HCT116 (cell line): ENCODE measurements around the gene KIF26B. TPM values are rescaled to one million over a fixed set of nuclear protein-coding genes. Genes with fewer than 3 reads are reported as not detected.

ENCODE experiments used
- ATAC-seq: fragments of 200-7000 bp; cut with Tn5 transposase; 2 replicates; pipeline ENCODE4 v1.9.1; 2020; ENCODE audit warnings: mild to moderate bottlenecking, moderate library complexity
- BruUV-seq: library from RNA; stranded (reverse); fragments of 400-500 nt; replicated peaks from 2 replicates; lab custom pipeline; 2021; lab: Mats Ljungman, UMichigan
- CTCF ChIA-PET: fragments of 300-600 bp; sonication (Branson Sonifier 250); formaldehyde crosslinking; loops from one replicate; lab custom pipeline; 2021; ENCODE audit warnings: antibody characterized with exemption; lab: Charles Lee
- POLR2A ChIA-PET: fragments of 300-600, 350-600 bp; sonication (Branson Sonifier 250); formaldehyde crosslinking; loops from one replicate; lab custom pipeline; 2021; ENCODE audit warnings: antibody characterized with exemption; lab: Charles Lee
- RAD21 ChIA-PET, 2 experiments: fragments of 300-600 bp; sonication (Branson Sonifier 250); formaldehyde crosslinking; loops; one replicate each; lab custom pipeline; 2023; ENCODE audit warnings: low total read pairs in 2 of 2; ENCODE audit not compliant: uncharacterized antibody in 2 of 2, unreplicated experiment in 2 of 2, low non-redundant PET in 1 of 2; lab: Charles Lee
- DNase-seq: peaks from one replicate; pipeline ENCODE4 v3.0.0-alpha.2; 2010; ENCODE audit warnings: low read depth, low spot score
- H2AFZ ChIP-seq: fragments of 200-600 bp; shearing (Covaris generic), sonication (generic); 2 replicates; pipeline ENCODE4 v1.6.1; 2017; ENCODE audit warnings: low read depth, mixed run types, mixed read lengths, antibody characterized with exemption, low read length; ENCODE audit not compliant: poor library complexity, severe bottlenecking
- H3K27ac ChIP-seq: 2 replicates; pipeline ENCODE4 v1.5.1; 2012; ENCODE audit warnings: low read depth, low read length
- H3K27me3 ChIP-seq: fragments of 200-600 bp; sonication (generic); 2 replicates; pipeline ENCODE4 v1.6.1; 2016; ENCODE audit warnings: mixed run types, low read length, mixed read lengths; ENCODE audit not compliant: insufficient read depth
- H3K36me3 ChIP-seq, 2 experiments: fragments of 200-500 bp in 1 of 2; fragments of 200-600 bp in 1 of 2; sonication (Bioruptor generic) in 1 of 2; sonication (generic) in 1 of 2; 2 replicates each; pipeline versions ENCODE4 v1.5.1 to v1.6.1; 2014 to 2016; ENCODE audit warnings: low read length in 2 of 2, inconsistent platforms in 1 of 2, mixed read lengths in 1 of 2, mixed run types in 1 of 2; ENCODE audit not compliant: insufficient read depth in 2 of 2, control insufficient read depth in 1 of 2
- H3K4me1 ChIP-seq, 2 experiments: fragments of 200-600 bp in 1 of 2; sonication (generic) in 1 of 2; 2 replicates each; pipeline versions ENCODE4 v1.5.1 to v1.6.1; 2012 to 2017; ENCODE audit warnings: low read length in 2 of 2, inconsistent platforms in 1 of 2, mild to moderate bottlenecking in 1 of 2, mixed read lengths in 1 of 2, mixed run types in 1 of 2, moderate library complexity in 1 of 2; ENCODE audit not compliant: insufficient read depth in 2 of 2, control insufficient read depth in 1 of 2
- H3K4me2 ChIP-seq: fragments of 200-600 bp; sonication (generic); 2 replicates; pipeline ENCODE4 v1.6.1; 2017; ENCODE audit warnings: mixed run types, low read length, mixed read lengths
- H3K4me3 ChIP-seq, 2 experiments: fragments of 200-600 bp in 1 of 2; sonication (generic) in 1 of 2; replicated peaks in 1 of 2; 2 replicates each; pipeline ENCODE4 v1.5.1; 2011 to 2016; ENCODE audit warnings: low read length in 2 of 2, control low read depth in 1 of 2, low read depth in 1 of 2, mild to moderate bottlenecking in 1 of 2, mixed read lengths in 1 of 2, mixed run types in 1 of 2
- H3K79me2 ChIP-seq: fragments of 200-600 bp; sonication (generic); 2 replicates; pipeline ENCODE4 v1.6.1; 2017; ENCODE audit warnings: mild to moderate bottlenecking, mixed run types, low read length, moderate library complexity, mixed read lengths; ENCODE audit not compliant: insufficient read depth
- H3K9ac ChIP-seq: fragments of 200-600 bp; sonication (generic); 2 replicates; pipeline ENCODE4 v1.6.1; 2016; ENCODE audit warnings: low read length, mixed read lengths
- H3K9me2 ChIP-seq: fragments of 200-600 bp; sonication (generic), shearing (Covaris generic); 2 replicates; pipeline ENCODE4 v1.6.1; 2017; ENCODE audit warnings: mixed run types, mild to moderate bottlenecking, moderate library complexity; ENCODE audit not compliant: insufficient read depth
- H3K9me3 ChIP-seq, 2 experiments: fragments of 200-500 bp in 1 of 2; fragments of 200-600 bp in 1 of 2; sonication (Bioruptor generic) in 1 of 2; sonication (generic) in 1 of 2; 2 replicates each; pipeline ENCODE4 v1.6.1; 2014 to 2017; ENCODE audit warnings: low read length in 2 of 2, mixed read lengths in 2 of 2, inconsistent platforms in 1 of 2, low read depth in 1 of 2, mild to moderate bottlenecking in 1 of 2, mixed run types in 1 of 2, moderate library complexity in 1 of 2; ENCODE audit not compliant: control insufficient read depth in 1 of 2, insufficient read depth in 1 of 2
- H4K20me1 ChIP-seq: fragments of 200-600 bp; sonication (generic), shearing (Covaris generic); 2 replicates; pipeline ENCODE4 v1.6.1; 2017; ENCODE audit warnings: mixed run types, mild to moderate bottlenecking, moderate library complexity; ENCODE audit not compliant: insufficient read depth
- ATF3 ChIP-seq: IDR thresholded peaks from 2 replicates; pipeline ENCODE4 v1.6.1; 2012
- CEBPB ChIP-seq: IDR thresholded peaks from 2 replicates; pipeline ENCODE4 v1.6.1; 2012; ENCODE audit warnings: low read depth
- CTCF ChIP-seq, 3 experiments: fragments of 200-600 bp in 1 of 3; sonication (generic) in 1 of 3; IDR thresholded peaks in 2 of 3; conservative IDR thresholded peaks in 1 of 3; 2 replicates each; pipeline ENCODE4 v1.5.1; 2012 to 2017; ENCODE audit warnings: low read depth in 2 of 3, low read length in 2 of 3, antibody characterized with exemption in 1 of 3, borderline replicate concordance in 1 of 3, control low read depth in 1 of 3, mild to moderate bottlenecking in 1 of 3, mixed read lengths in 1 of 3, mixed run types in 1 of 3, moderate library complexity in 1 of 3; ENCODE audit not compliant: insufficient read depth in 1 of 3
- EGR1 ChIP-seq: IDR thresholded peaks from 2 replicates; pipeline ENCODE4 v1.6.1; 2012; ENCODE audit warnings: low read depth
- EZH2phosphoT487 ChIP-seq: fragments of 200-600 bp; IDR thresholded peaks from 2 replicates; pipeline ENCODE4 v1.6.1; 2018; ENCODE audit warnings: antibody characterized with exemption, borderline replicate concordance
- FOSL1 ChIP-seq: IDR thresholded peaks from 2 replicates; pipeline ENCODE4 v1.6.1; 2012; ENCODE audit warnings: low read depth
- JUND ChIP-seq: IDR thresholded peaks from 2 replicates; pipeline ENCODE4 v1.6.1; 2012
- MAX ChIP-seq: IDR thresholded peaks from 2 replicates; pipeline ENCODE4 v1.6.1; 2012
- POLR2A ChIP-seq: IDR thresholded peaks from 2 replicates; pipeline ENCODE4 v1.7.0; 2011; ENCODE audit warnings: borderline replicate concordance; ENCODE audit not compliant: insufficient read depth, insufficient read length; ENCODE audit errors: extremely low read depth
- POLR2AphosphoS5 ChIP-seq: IDR thresholded peaks from 2 replicates; pipeline ENCODE4 v1.6.1; 2011; ENCODE audit warnings: mild to moderate bottlenecking, low read depth, low read length, moderate library complexity
- RAD21 ChIP-seq: IDR thresholded peaks from 2 replicates; pipeline ENCODE4 v1.6.1; 2012; ENCODE audit warnings: low read depth, mild to moderate bottlenecking
- REST ChIP-seq: IDR thresholded peaks from 2 replicates; pipeline ENCODE4 v1.6.1; 2012; ENCODE audit warnings: low read depth
- SIN3A ChIP-seq: IDR thresholded peaks from 2 replicates; pipeline ENCODE4 v1.6.1; 2012; ENCODE audit warnings: low read depth
- SP1 ChIP-seq: IDR thresholded peaks from 2 replicates; pipeline ENCODE4 v1.6.1; 2012; ENCODE audit warnings: low read depth
- SRF ChIP-seq: IDR thresholded peaks from 2 replicates; pipeline ENCODE4 v1.6.1; 2012; ENCODE audit warnings: low read depth
- YY1 ChIP-seq: IDR thresholded peaks from 2 replicates; pipeline ENCODE4 v1.6.1; 2011; ENCODE audit warnings: low read length, low read depth, moderate library complexity, mild to moderate bottlenecking; ENCODE audit not compliant: insufficient replicate concordance; ENCODE audit errors: extremely low read depth
- intact Hi-C: fragments of 100-400 bp; cut with micrococcal nuclease; formaldehyde crosslinking; loops from 2 replicates; pipeline ENCODE4 v1.10.0; 2022
- total RNA-seq: library from RNA; stranded (reverse); gene quantifications from one replicate; pipeline ENCODE4 v1.2.1, GENCODE V29; 2021; ENCODE audit not compliant: unreplicated experiment

The KIF26B gene
- total RNA-seq, 1 experiment from 2014 or later = 0.49 TPM

GRCh38 chr1:245211761-245212160, 57.0 kb downstream of the KIF26B start:
- Histone ChIP-seq H3K4me2 (no peak overlapping the region), H4K20me1 (no peaks in the 10 kb centered on the region), H3K36me3 (no peaks in the 10 kb centered on the region), H3K9ac (no peak overlapping the region), H3K27ac (no peak overlapping the region), H3K4me3 (no peak overlapping the region), H3K27me3 (0 out of 2 replicates have a peak, but pooled peaks cover 4% of the 10 kb centered on the region), H3K4me1 (no peaks in the 10 kb centered on the region), H2AFZ (no peak overlapping the region), H3K79me2 (no peaks in the 10 kb centered on the region), H3K9me2 (no peaks in the 10 kb centered on the region), H3K9me3 (peaks cover 4 to 5% of the 10 kb centered on the region in 2 experiments; a peak in 2 of 4 replicates)
- RAD21 ChIA-PET = no interaction called here
- DNase-seq (no peak), ATAC-seq (no peak)
- TF ChIP-seq EGR1 (no peak), POLR2AphosphoS5 (no peak), YY1 (no peak), MAX (no peak)
- CTCF ChIA-PET = no interaction called here
- intact Hi-C loops = no loop called here
- POLR2A ChIA-PET = no interaction called here
- no TSS peak for BruUV-seq

GRCh38 chr1:245212221-245212710, 57.5 kb downstream of the KIF26B start:
- H3K27me3 ChIP-seq = 0 out of 2 replicates have a peak, but pooled peaks cover 5% of the 10 kb centered on the region
- BruUV-seq = no TSS peak
- CTCF ChIA-PET = no interaction called here
- no peak for TF ChIP-seq FOSL1
- no peak for TF ChIP-seq SRF
- no peak for TF ChIP-seq CEBPB
- no peak for TF ChIP-seq RAD21
- TF ChIP-seq SIN3A = no peak
- no peak for TF ChIP-seq EZH2phosphoT487
- no peak for TF ChIP-seq POLR2A
- no peak for TF ChIP-seq ATF3
- TF ChIP-seq REST = no peak
- TF ChIP-seq CTCF (IDR thresholded peaks at IDR 0.05 in 2 of 3, conservative IDR thresholded peaks at IDR 0.05 in 1 of 3; ENCODE audit: borderline replicate concordance in 1 of 3, insufficient read depth in 1 of 3, low read depth in 2 of 3, low read length in 2 of 3) = no peak
- TF ChIP-seq JUND = no peak
- TF ChIP-seq SP1 = no peak

More at GRCh38 chr1:245212221-245212710, 57.5 kb downstream of the KIF26B start:
- ChIA-PET RAD21 (no interaction called here), POLR2A (no interaction called here)
- no peaks in the 10 kb centered on the region for H3K79me2 ChIP-seq
- H3K4me2 ChIP-seq = no peak overlapping the region
- no peaks in the 10 kb centered on the region for H3K36me3 ChIP-seq
- H3K9me3 ChIP-seq = peaks cover 4% of the 10 kb centered on the region in 2 experiments; a peak in 2 of 4 replicates
- no peaks in the 10 kb centered on the region for H3K9me2 ChIP-seq
- no peak overlapping the region for H3K27ac ChIP-seq
- H3K9ac ChIP-seq = no peak overlapping the region
- H4K20me1 ChIP-seq = no peaks in the 10 kb centered on the region
- no peak for ATAC-seq
- intact Hi-C loops = no loop called here
- DNase-seq = no peak
- no peak overlapping the region for H2AFZ ChIP-seq
- no peak overlapping the region for H3K4me3 ChIP-seq
- no peaks in the 10 kb centered on the region for H3K4me1 ChIP-seq
